GM10847 (cell line): Measurements from ENCODE around the gene LINC00305.

ENCODE experiments used
- POLR2A ChIP-seq: IDR thresholded peaks from 2 replicates; pipeline ENCODE4 v1.6.1; 2011; ENCODE audit not compliant: insufficient read length; ENCODE audit errors: extremely low read depth

LINC00305 gene

GRCh38 chr18:64090876-64091275, 58.0 kb downstream of the LINC00305 start:
- TF ChIP-seq POLR2A: no peak

- TF ChIP-seq POLR2A: no peak
Measured at GRCh38 chr18:64083916-64084315, 65.0 kb downstream of the LINC00305 start.

GRCh38 chr18:64082513-64082912, 66.4 kb downstream of the LINC00305 start:
- TF ChIP-seq POLR2A: no peak

GRCh38 chr18:64082054-64082453, 66.8 kb downstream of the LINC00305 start:
- no peak for TF ChIP-seq POLR2A

- no peak for TF ChIP-seq POLR2A
Measured at GRCh38 chr18:64073971-64074370, 74.9 kb downstream of the LINC00305 start.

DNA sequence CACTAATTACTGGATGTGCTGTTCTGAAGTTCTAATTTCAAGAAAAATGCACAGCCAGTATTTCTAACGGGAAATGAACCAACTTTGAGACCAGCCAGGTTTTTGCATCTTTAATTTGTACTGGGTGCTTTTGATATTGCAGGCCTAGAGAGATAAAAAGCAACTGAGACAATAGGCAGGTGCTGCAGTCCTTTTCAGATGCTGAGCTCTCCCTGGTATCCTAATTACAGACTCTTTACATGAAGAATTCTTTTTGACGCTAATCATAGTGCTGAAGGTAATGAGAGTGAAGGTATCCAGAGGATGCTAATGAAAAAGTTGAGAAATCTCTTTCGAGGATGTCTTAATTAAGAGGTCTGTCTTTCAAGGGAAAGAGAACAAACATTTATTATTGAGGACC, 93.9 kb downstream of the LINC00305 start:
- TF ChIP-seq POLR2A: no peak

DNA sequence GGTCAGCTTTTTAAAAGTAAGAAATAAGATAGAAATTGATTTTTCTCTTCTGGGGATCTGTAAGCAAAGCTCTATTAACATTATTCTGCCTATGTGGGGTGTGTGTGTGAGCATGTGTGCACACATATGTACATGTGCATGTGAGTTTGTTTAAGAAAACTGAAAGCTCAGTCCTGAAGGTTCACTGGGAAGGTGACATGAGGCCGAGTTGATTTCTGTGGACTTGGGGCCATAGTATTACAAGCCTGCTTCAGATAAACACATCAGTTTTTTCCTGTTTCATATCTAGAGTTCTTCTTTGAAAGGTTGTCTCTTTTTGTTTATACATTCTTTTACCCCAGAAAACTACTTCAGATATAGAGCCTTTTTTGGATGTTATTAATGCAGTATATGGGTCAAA, 95.6 kb downstream of the LINC00305 start:
- no peak for TF ChIP-seq POLR2A

DNA sequence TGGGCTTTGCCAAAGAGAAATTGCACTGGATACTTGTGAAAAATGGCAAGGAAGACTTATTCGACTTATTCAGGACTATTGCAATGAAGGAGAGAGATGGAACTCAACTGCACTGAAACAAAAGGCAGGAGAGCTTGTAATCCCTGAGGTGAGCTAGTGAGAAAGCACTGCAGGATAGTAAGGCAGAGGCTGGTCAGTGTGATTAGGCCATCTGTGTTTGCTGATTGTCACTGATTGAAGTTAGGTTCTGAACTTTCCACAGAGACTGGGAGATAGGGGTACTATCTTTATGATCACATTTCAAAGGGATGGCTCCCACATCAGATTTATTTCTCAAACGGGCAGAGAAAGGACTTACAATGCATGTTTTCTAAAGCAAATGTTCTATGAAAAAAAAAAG, 96.1 kb downstream of the LINC00305 start:
- no peak for TF ChIP-seq POLR2A

- TF ChIP-seq POLR2A: no peak
Measured at GRCh38 chr18:64044616-64045015, 104.3 kb downstream of the LINC00305 start.

DNA sequence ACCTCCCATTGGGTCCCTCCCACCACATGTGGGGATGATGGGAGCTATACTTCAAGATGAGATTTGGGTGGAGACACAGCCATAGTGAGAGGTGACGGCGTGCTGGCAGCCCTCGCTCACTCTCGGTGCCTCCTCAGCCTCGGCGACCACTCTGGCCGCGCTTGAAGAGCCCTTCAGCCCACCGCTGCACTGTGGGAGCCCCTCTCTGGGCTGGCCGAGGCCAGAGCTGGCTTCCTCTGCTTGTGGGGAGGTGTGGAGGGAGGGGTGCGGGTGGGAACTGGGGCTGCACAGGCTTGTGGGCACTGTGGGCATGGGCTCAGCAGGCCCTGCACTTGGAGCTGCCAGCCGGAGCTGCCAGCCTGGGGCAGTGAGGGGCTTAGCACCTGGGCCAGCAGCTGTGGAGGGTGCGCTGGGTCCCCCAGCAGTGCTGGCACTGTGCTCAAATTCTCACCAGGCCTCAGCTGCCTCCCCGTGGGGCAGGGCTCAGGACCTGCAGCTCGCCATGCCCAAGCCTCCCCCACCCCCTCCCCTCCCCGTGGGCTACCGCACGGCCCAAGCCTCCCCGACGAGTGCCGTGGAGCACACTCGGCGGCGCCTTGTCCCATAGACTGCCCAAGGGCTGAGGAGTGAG, 106.0 kb downstream of the LINC00305 start:
- no peak for TF ChIP-seq POLR2A

DNA sequence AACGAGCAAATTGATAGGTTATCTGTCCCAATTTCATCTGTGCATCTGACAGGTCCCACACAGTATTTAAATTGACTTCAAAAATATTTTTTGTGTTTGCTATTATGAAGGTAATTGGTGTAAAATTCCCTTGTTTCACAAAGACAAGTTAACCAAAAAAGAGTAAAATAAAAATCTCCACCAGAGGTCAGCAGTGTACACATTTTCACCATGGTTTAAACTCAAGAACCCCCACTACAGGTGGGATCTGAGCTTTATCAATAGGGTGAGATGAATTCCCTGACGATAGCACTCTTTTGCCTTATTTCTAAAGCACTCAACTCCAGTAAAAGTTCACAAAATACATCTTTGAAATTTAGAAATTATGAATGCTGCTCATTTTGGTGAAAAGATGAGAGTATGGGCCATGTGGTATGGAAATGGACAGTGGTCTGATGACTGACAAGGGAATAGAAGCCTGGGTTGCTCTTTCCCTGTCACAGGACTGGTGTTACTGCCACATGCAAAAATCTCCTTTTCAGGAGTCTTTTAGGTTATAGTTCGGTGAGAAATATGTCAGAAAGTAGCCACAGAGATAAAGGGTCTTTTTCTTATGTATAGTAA, 111.0 kb downstream of the LINC00305 start:
- no peak for TF ChIP-seq POLR2A

DNA sequence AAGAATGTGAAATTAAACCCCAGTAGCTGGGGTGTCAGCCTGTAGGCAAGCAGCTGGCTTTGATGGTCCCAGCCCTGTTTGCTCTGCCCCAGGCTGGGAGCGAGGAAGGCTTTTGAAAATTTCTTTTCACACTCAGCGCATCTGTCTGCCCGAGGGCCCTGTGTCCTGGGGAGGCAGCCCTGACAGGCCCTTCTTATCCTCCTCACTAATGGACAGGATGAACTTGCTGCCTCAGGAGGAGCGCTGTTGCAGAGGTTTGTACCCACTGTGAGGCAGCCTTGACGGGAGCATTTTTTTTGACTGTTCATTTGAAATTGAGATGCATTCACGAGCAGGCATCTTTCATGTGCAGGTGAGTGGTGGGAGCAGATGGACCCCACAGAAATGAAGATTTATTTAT, 116.6 kb downstream of the LINC00305 start:
- no peak for TF ChIP-seq POLR2A

- no peak for TF ChIP-seq POLR2A
Measured at GRCh38 chr18:64031411-64031810, 117.5 kb downstream of the LINC00305 start.
